Peyer's patch (tissue), 4 donors: Measurements from ENCODE around the gene NAV2. TPM values are rescaled to one million over a fixed set of nuclear protein-coding genes. Genes with fewer than 3 reads are reported as not detected.

Experiments
- DNase-seq, 3 donors: peaks; one replicate each; pipeline ENCODE4 v3.0.0-alpha.2; 2017 to 2019
- H3K27ac ChIP-seq, 4 donors: fragments of 200-600 bp; sonication (generic); one replicate each; pipeline ENCODE4 v1.5.1; 2016 to 2019
- H3K27me3 ChIP-seq, 2 donors: fragments of 200-600 bp; sonication (generic); one replicate each; pipeline ENCODE4 v1.5.1; 2019
- H3K36me3 ChIP-seq, 3 donors: fragments of 200-600 bp; sonication (generic); one replicate each; pipeline ENCODE4 v1.5.1; 2016 to 2019
- H3K4me1 ChIP-seq, 4 donors: fragments of 200-600 bp; sonication (generic); one replicate each; pipeline ENCODE4 v1.5.1; 2016 to 2019
- H3K4me3 ChIP-seq, 4 donors: fragments of 200-600 bp; sonication (generic); 1 replicate in 3 of 4; 2 replicates in 1 of 4; pipeline ENCODE4 v1.5.1; 2016 to 2019; ENCODE audit warnings: mild to moderate bottlenecking in 1 of 4
- H3K9me3 ChIP-seq, 4 donors: fragments of 200-600 bp; sonication (generic); one replicate each; pipeline ENCODE4 v1.5.1; 2016 to 2019; ENCODE audit warnings: mild to moderate bottlenecking in 1 of 4
- POLR2A ChIP-seq, 2 donors: fragments of 450-650 bp; IDR thresholded peaks; one replicate each; pipeline ENCODE4 v1.5.1; 2017; ENCODE audit warnings: antibody characterized with exemption in 2 of 2, mild to moderate bottlenecking in 2 of 2, moderate library complexity in 2 of 2
- total RNA-seq, 4 donors: library from RNA; depleted of rRNA; stranded (reverse); fragments of >200 nt; gene quantifications; one replicate each; pipeline ENCODE4 v1.1.0, GENCODE V29; 2016
- TF ChIP-seq, protein P1 (sequence below), 6 experiments: fragments of 450-650 bp in 4 of 6; fragments of 200-600 bp in 2 of 6; sonication (generic) in 1 of 6; IDR thresholded peaks; one replicate each; pipeline ENCODE4 v1.5.1; 2017 to 2019; ENCODE audit warnings: antibody characterized with exemption in 6 of 6, mild to moderate bottlenecking in 3 of 6, moderate library complexity in 1 of 6

NAV2 gene
- total RNA-seq, 4 donors from 2014 or later = 6.0 to 48.7 (median 20.1) TPM

DNA sequence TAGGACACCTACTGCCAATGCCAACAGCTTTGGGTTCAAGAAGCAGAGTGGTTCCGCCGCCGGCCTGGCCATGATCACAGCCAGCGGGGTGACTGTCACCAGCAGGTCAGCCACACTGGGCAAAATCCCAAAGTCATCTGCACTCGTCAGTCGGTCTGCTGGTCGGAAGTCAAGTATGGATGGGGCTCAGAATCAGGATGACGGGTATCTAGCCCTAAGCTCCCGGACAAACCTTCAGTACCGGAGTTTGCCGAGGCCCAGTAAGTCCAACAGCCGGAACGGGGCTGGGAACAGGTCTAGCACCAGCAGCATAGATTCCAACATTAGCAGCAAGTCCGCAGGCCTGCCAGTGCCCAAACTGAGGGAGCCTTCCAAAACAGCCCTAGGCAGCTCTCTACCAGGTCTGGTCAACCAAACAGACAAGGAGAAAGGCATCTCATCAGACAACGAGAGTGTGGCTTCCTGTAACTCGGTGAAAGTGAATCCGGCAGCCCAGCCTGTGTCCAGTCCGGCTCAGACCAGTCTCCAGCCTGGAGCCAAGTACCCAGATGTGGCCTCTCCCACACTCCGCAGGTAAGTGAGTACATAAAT lies 332.6 kb downstream of the NAV2 start:
- H3K36me3 ChIP-seq = peaks cover 0 to 8% (median 0%) of the 10 kb centered on the region in 3 donors
- no peak for DNase-seq
- H3K4me3 ChIP-seq = no peak overlapping the region
- H3K27me3 ChIP-seq = no peaks in the 10 kb centered on the region
- no peak for TF ChIP-seq POLR2A (IDR thresholded peaks at IDR 0.05)
- TF ChIP-seq, protein P1, sequence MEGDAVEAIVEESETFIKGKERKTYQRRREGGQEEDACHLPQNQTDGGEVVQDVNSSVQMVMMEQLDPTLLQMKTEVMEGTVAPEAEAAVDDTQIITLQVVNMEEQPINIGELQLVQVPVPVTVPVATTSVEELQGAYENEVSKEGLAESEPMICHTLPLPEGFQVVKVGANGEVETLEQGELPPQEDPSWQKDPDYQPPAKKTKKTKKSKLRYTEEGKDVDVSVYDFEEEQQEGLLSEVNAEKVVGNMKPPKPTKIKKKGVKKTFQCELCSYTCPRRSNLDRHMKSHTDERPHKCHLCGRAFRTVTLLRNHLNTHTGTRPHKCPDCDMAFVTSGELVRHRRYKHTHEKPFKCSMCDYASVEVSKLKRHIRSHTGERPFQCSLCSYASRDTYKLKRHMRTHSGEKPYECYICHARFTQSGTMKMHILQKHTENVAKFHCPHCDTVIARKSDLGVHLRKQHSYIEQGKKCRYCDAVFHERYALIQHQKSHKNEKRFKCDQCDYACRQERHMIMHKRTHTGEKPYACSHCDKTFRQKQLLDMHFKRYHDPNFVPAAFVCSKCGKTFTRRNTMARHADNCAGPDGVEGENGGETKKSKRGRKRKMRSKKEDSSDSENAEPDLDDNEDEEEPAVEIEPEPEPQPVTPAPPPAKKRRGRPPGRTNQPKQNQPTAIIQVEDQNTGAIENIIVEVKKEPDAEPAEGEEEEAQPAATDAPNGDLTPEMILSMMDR (IDR thresholded peaks at IDR 0.05) = no peak
- H3K27ac ChIP-seq = no peak overlapping the region
- H3K4me1 ChIP-seq = no peaks in the 10 kb centered on the region
- no peaks in the 10 kb centered on the region for H3K9me3 ChIP-seq

DNA sequence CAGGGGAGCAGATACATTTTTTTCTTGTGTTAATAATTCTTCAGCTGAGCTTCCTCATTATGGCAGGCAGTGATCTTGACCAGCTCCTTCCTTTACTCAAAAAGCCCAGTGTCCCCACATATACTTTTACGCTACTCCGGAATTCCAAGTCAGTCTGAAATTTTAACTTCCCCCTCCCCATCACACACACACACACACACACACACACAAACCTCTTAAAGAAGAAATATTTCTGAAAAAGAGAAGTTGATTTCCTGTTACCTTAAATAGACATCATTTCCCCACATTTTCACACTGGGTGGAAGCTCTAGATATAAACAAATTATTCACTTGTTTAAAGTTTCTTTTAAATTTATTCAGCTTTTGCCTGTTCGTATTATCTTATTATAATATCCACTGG lies 333.8 kb downstream of the NAV2 start:
- no peak overlapping the region for H3K4me3 ChIP-seq
- no peaks in the 10 kb centered on the region for H3K4me1 ChIP-seq
- H3K27ac ChIP-seq = no peak overlapping the region
- H3K9me3 ChIP-seq = no peaks in the 10 kb centered on the region
- no peak for TF ChIP-seq POLR2A (IDR thresholded peaks at IDR 0.05)
- TF ChIP-seq, protein P1 (IDR thresholded peaks at IDR 0.05) = no peak
- H3K36me3 ChIP-seq = peaks cover 0 to 8% (median 0%) of the 10 kb centered on the region in 3 donors
- DNase-seq = no peak
- H3K27me3 ChIP-seq = no peaks in the 10 kb centered on the region

DNA sequence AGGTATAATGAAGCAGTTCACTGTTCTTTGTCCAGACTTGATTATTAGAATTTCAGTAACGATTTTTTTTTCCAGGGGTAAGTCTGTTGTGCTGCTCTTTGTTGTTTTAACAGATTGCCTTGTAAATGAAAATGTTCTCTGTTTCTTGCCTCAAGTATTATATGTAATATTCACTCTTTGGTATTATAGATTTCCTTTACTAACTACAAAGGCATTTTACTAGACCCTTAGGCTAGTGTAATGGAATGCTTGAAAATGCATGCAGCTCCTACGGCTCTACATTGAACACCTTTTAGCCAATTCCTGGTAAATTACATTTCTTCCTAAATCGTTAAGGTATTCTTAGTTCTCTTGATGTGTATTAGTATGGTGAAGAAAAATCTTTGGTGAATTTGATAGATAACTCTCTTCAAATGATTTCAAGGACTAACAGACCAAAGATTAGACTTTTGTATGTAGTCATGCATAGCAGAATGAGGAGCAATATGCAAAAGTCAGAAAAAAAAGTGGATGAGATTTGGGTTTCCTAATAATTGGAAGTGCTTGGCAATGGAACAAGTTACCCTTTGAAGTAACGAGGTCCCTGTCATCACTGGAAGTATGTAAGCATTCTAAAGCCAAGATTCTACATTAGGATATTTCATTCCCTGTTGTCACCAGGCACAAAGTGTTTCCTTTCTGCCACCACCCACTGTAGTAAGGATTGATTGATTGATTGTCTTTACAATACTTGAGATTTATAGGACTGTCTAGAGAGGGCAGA lies 334.6 kb downstream of the NAV2 start:
- no peak overlapping the region for H3K27ac ChIP-seq
- DNase-seq = no peak
- H3K27me3 ChIP-seq = no peaks in the 10 kb centered on the region
- H3K36me3 ChIP-seq = peaks cover 0 to 8% (median 0%) of the 10 kb centered on the region in 3 donors
- TF ChIP-seq POLR2A (IDR thresholded peaks at IDR 0.05) = no peak
- TF ChIP-seq, protein P1 (IDR thresholded peaks at IDR 0.05) = no peak
- H3K4me3 ChIP-seq = no peak overlapping the region
- no peaks in the 10 kb centered on the region for H3K4me1 ChIP-seq
- H3K9me3 ChIP-seq = no peaks in the 10 kb centered on the region

DNA sequence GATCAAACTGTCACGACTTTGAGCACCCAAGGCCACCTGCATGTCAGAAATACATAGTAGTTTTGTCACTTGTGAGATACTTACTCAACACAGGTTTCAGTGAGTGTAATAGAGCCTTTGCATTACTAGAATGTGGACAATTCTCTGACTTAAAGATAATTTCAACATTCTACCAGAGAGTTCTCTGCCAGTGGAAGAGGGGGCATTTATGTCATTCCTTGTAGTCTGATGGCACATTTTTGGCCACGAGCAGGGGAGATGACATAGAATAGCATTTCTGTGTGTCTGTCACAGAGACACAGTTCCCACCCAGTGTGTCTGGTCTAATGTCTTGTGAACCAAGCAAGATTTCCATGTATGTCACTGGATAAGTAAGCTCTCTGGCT lies 335.1 kb downstream of the NAV2 start:
- peaks cover 0 to 8% (median 0%) of the 10 kb centered on the region in 3 donors for H3K36me3 ChIP-seq
- no peak for DNase-seq
- H3K4me3 ChIP-seq = no peak overlapping the region
- H3K27me3 ChIP-seq = no peaks in the 10 kb centered on the region
- no peaks in the 10 kb centered on the region for H3K9me3 ChIP-seq
- TF ChIP-seq, protein P1 (IDR thresholded peaks at IDR 0.05) = no peak
- TF ChIP-seq POLR2A (IDR thresholded peaks at IDR 0.05) = no peak
- no peak overlapping the region for H3K27ac ChIP-seq
- H3K4me1 ChIP-seq = no peaks in the 10 kb centered on the region

DNA sequence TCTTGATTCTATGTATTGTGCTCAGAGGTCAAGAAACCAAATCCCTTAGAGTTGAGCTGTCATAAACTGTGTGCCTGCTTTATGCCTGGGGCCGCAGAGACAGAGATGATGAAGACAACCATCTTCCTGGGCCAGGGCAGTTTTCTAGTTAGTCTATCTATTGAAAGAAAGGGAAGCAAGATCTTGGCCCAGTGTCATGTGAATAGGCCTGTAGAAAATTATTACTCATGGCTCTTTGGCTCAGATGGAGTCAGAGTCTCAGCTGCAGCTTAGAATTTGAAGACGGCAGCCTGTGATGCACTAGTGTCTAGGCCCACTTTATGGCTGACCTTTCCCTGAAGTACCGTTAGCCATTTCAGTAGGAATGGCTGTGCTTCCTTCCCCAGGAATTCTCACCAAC lies 335.6 kb downstream of the NAV2 start:
- Histone ChIP-seq H3K36me3 (peaks cover 0 to 8% (median 0%) of the 10 kb centered on the region in 3 donors), H3K4me1 (no peaks in the 10 kb centered on the region), H3K27ac (no peak overlapping the region), H3K27me3 (no peaks in the 10 kb centered on the region), H3K4me3 (no peak overlapping the region), H3K9me3 (no peaks in the 10 kb centered on the region)
- no peak for TF ChIP-seq POLR2A (IDR thresholded peaks at IDR 0.05)
- TF ChIP-seq, protein P1 (IDR thresholded peaks at IDR 0.05) = no peak
- no peak for DNase-seq
